Tibial nerve (tissue), 4 donors: ENCODE data around the gene PRKCE. TPM values are rescaled to one million over a fixed set of nuclear protein-coding genes. Genes with fewer than 3 reads are reported as not detected.

ENCODE experiments used
- DNase-seq, 2 donors: peaks; one replicate each; pipeline ENCODE4 v3.0.0-alpha.2; 2019; ENCODE audit warnings: low spot score in 2 of 2
- H3K27ac ChIP-seq, 4 donors: fragments of 200-600 bp; sonication (generic) in 3 of 4; one replicate each; pipeline ENCODE4 v1.5.1; 2017 to 2019; ENCODE audit warnings: mild to moderate bottlenecking in 1 of 4
- H3K27me3 ChIP-seq, 2 donors: fragments of 200-600 bp; sonication (generic) in 1 of 2; one replicate each; pipeline versions ENCODE4 v1.5.1 to v1.6.0; 2017 to 2019
- H3K36me3 ChIP-seq, 3 donors: fragments of 200-600 bp; sonication (generic); one replicate each; pipeline ENCODE4 v1.5.1; 2018 to 2019
- H3K4me1 ChIP-seq, 4 donors: fragments of 200-600 bp; sonication (generic) in 3 of 4; one replicate each; pipeline ENCODE4 v1.5.1; 2017 to 2019
- H3K4me3 ChIP-seq, 4 donors: fragments of 200-600 bp; sonication (generic) in 3 of 4; one replicate each; pipeline ENCODE4 v1.5.1; 2017 to 2019; ENCODE audit warnings: mild to moderate bottlenecking in 1 of 4, moderate library complexity in 1 of 4
- H3K9me3 ChIP-seq, 4 donors: fragments of 200-600 bp; sonication (generic) in 3 of 4; one replicate each; pipeline ENCODE4 v1.5.1; 2017 to 2019
- EP300 ChIP-seq, 2 donors: sonication (generic); formaldehyde crosslinking; IDR thresholded peaks; one replicate each; pipeline ENCODE4 v1.6.1; 2017; ENCODE audit warnings: antibody characterized with exemption in 2 of 2, mild to moderate bottlenecking in 1 of 2
- POLR2A ChIP-seq, 2 donors: fragments of 450-650 bp; IDR thresholded peaks; one replicate each; pipeline ENCODE4 v1.6.1; 2017; ENCODE audit warnings: antibody characterized with exemption in 2 of 2, mild to moderate bottlenecking in 2 of 2, moderate library complexity in 2 of 2
- WGBS, 2 donors: methylation state at CpG; one replicate each; pipeline ENCODE4 v1.1.5; 2018; 5-methylcytosine and 5-hydroxymethylcytosine counted together
- total RNA-seq, 4 donors: library from RNA; depleted of rRNA; stranded (reverse); fragments of >200 nt; gene quantifications; one replicate each; pipeline ENCODE4 v1.1.0, GENCODE V29; 2016
- TF ChIP-seq, protein P1 (sequence below), 5 experiments: fragments of 200-600 bp in 3 of 5; fragments of 450-650 bp in 2 of 5; sonication (generic) in 3 of 5; IDR thresholded peaks; one replicate each; pipeline ENCODE4 v1.5.1; 2016 to 2019; ENCODE audit warnings: antibody characterized with exemption in 5 of 5, mild to moderate bottlenecking in 3 of 5, moderate library complexity in 2 of 5

PRKCE gene
- total RNA-seq, 4 donors from 2014 or later, result 14.4 to 22.4 (median 17.9) TPM

DNA sequence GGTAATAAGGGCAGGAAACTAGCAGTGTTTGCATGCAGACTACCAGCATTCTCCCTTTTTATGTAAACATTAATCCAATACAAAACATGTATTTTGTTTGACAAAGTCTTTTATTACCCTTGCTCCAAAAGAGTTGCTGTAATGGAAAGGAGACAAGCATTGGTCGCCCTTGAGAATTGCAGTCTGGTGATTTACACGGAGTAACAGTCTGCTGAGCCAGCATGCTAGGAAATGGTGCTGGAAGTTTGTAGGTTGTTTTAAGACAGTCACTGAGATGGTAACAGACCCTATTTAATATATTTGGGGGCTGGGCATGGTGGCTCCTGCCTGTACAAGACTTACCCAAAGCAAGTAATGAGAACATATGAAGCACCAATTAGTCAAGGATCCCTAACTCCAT, 2.8 kb upstream of the PRKCE start:
- TF ChIP-seq EP300 (IDR thresholded peaks at IDR 0.05), result no peak
- no peaks in the 10 kb centered on the region for H3K27me3 ChIP-seq
- H3K4me3 ChIP-seq, result no peak overlapping the region
- peaks cover 0 to 38% (median 10%) of the 10 kb centered on the region in 4 donors for H3K4me1 ChIP-seq
- H3K36me3 ChIP-seq, result no peaks in the 10 kb centered on the region
- no peak overlapping the region for H3K27ac ChIP-seq
- WGBS, 2 donors, result 78 to 79% methylated on average over 2 of the region's 2 CpGs
- no peak for DNase-seq
- no peaks in the 10 kb centered on the region for H3K9me3 ChIP-seq

DNA sequence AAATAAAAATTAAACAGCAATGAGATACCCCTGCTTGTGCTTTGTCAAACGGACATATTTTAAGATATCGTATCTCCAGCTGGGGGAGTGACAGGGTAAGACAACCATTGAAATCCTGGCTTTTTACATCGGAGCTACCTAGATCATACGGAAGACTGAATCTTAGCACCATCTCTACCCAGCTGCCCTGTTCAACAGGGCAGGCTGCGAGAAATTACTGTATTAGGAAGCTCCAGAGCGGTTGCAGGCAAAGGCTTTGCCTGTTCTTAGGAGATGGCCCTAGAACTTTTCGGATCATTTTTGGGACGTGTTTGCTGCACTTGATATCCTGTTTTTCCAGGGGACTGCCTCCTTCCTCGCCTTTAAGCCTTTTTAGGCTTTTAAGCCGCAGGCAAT, 2.0 kb upstream of the PRKCE start:
- no peaks in the 10 kb centered on the region for H3K9me3 ChIP-seq
- no peaks in the 10 kb centered on the region for H3K36me3 ChIP-seq
- H3K27me3 ChIP-seq, result no peaks in the 10 kb centered on the region
- peak overlapping the region; percentile 95 to 99 (median 98) for H3K27ac ChIP-seq
- H3K4me1 ChIP-seq, result peaks cover 0 to 40% (median 7%) of the 10 kb centered on the region in 4 donors
- TF ChIP-seq EP300 (IDR thresholded peaks at IDR 0.05) (no peak), POLR2A (IDR thresholded peaks at IDR 0.05) (no peak)
- TF ChIP-seq, protein P1, sequence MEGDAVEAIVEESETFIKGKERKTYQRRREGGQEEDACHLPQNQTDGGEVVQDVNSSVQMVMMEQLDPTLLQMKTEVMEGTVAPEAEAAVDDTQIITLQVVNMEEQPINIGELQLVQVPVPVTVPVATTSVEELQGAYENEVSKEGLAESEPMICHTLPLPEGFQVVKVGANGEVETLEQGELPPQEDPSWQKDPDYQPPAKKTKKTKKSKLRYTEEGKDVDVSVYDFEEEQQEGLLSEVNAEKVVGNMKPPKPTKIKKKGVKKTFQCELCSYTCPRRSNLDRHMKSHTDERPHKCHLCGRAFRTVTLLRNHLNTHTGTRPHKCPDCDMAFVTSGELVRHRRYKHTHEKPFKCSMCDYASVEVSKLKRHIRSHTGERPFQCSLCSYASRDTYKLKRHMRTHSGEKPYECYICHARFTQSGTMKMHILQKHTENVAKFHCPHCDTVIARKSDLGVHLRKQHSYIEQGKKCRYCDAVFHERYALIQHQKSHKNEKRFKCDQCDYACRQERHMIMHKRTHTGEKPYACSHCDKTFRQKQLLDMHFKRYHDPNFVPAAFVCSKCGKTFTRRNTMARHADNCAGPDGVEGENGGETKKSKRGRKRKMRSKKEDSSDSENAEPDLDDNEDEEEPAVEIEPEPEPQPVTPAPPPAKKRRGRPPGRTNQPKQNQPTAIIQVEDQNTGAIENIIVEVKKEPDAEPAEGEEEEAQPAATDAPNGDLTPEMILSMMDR (IDR thresholded peaks at IDR 0.05), result no peak
- DNase-seq, result no peak
- 16 to 17% methylated on average over 10 of the region's 10 CpGs for WGBS, 2 donors
- H3K4me3 ChIP-seq, result peak overlapping the region; percentile 71 to 89 (median 86)

DNA sequence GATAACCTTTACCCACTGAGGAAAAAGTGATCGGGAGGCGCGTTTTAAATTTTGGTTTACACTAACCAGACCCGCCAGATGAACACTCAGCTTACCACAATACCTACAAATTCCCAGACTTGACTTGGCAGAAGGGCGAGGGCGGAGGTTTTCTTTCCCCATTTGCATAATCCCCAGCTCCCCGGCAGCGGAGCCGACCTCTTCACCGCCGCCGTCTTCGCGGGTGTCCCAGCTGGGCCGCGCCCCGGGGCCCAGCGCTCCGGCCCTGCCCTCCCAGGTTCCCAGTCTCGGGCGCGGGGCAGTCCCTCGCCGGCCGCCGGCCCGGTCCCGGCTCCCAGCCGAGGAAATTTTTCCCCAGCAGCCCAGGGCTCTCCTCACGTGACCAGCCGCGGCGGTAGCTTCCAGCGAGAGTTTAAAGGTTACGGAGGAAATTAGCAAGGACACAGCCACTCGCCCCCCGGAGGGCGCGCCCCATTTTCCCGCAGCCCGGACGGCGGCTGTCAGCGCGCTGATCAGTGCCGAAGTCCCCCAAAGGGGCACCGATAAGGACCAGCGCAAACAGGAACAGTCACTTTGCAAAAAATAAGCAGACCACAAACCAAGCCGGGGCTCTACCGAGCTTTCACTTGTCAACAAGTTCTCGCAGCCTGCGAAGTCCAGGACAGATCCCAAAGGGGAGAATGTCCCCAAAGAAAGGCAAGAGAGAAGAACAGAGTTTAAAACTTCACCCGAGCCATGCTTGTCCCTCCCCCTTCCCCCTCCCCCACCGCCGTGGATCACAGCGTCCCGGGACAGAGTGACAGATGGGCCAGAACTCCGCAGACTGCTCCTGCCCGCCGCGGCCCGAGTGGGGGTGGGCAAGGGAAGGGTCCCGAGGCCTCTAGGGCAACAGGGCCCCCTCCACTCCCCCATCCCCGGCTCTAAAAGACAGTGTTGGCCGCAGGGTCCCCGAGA, 1.3 kb upstream of the PRKCE start:
- peak; percentile 76 to 84 for DNase-seq

DNA sequence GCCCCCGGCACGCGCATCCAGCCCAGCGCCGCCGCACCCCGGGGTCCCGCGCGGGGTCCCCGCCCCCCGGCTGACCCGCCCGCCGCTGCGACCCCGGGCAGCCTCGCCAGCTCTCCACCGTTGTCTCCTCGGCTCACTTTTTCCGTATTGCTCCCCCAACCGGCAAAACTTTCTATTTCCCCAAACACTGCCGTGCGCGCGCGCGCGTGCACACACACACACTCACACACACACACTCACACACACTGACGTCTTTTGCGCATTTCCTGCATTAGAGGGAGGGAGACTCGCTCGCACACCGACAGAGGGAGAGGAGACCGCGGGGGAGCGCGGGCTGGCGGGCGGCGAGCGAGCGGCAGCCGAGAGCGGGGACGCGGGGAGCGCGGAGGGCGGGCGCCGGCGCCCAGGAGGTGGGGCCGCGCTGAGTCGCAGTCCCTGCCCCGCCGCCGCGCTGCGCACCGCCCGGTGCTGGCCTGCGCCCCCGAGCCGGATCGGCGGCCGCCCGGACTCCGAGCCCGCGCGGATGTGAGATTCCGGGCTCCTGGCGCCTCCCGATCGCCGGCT, 542 bp upstream of the PRKCE start:
- Histone ChIP-seq H3K4me3 (peak overlapping the region; percentile 71 to 89 (median 86)), H3K9me3 (no peaks in the 10 kb centered on the region), H3K4me1 (peaks cover 0 to 45% (median 7%) of the 10 kb centered on the region in 4 donors), H3K36me3 (no peaks in the 10 kb centered on the region), H3K27ac (peak overlapping the region; percentile 95 to 99 (median 98)), H3K27me3 (no peaks in the 10 kb centered on the region)
- TF ChIP-seq POLR2A (IDR thresholded peaks at IDR 0.05) (peak; percentile 95 to 97), EP300 (IDR thresholded peaks at IDR 0.05) (peak; percentile 69 to 99)
- TF ChIP-seq, protein P1 (IDR thresholded peaks at IDR 0.05), result peak; percentile 43 to 89 (median 60)
- 0 to 1% methylated on average over 31 to 47 of the region's 79 CpGs for WGBS, 2 donors
- peak; percentile 97 to 100 for DNase-seq

More for the DNA sequence above, 1.3 kb upstream of the PRKCE start:
- Histone ChIP-seq H3K4me3 (peak overlapping the region; percentile 71 to 89 (median 86)), H3K36me3 (no peaks in the 10 kb centered on the region), H3K9me3 (no peaks in the 10 kb centered on the region), H3K27me3 (no peaks in the 10 kb centered on the region), H3K4me1 (peaks cover 0 to 45% (median 7%) of the 10 kb centered on the region in 4 donors), H3K27ac (peak overlapping the region; percentile 95 to 99 (median 98))
- no peak for TF ChIP-seq POLR2A (IDR thresholded peaks at IDR 0.05)
- peak in 1 of 2 donors; percentile 67 for TF ChIP-seq EP300 (IDR thresholded peaks at IDR 0.05)
- WGBS, 2 donors, result 0% methylated on average over 48 to 62 of the region's 66 CpGs

DNA sequence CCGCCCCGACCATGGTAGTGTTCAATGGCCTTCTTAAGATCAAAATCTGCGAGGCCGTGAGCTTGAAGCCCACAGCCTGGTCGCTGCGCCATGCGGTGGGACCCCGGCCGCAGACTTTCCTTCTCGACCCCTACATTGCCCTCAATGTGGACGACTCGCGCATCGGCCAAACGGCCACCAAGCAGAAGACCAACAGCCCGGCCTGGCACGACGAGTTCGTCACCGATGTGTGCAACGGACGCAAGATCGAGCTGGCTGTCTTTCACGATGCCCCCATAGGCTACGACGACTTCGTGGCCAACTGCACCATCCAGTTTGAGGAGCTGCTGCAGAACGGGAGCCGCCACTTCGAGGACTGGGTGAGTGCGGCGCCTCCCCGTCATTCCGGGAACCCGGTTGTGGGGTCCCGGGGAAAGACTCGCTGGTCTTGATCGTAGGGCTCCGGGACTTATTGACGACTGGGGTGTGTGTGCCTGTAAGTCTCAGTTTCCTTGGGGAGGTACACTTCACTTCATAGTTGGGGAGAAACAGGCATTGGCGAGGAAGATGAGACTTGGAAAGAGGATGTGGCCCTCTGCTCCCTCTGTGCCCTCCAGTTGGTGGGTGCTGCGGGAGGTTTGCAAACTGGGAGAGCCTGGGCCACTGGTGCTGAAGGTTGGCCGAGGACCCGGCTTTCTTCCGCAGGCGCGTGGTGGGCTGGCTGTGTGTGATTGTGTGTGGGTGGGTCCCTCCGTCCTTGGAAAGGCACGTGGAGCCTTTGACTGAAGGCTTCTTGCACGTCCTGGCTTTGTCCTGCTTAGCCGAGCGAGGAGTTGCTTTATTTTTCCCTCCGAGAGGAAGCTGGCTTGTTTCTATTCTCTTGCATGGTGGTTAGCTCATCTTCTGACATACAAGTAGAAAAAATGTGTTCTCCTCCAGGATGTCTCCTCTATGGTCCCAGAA, 886 bp downstream of the PRKCE start:
- TF ChIP-seq POLR2A (IDR thresholded peaks at IDR 0.05) (no peak), EP300 (IDR thresholded peaks at IDR 0.05) (peak in 1 of 2 donors; percentile 40)
- TF ChIP-seq, protein P1 (IDR thresholded peaks at IDR 0.05), result no peak
- H3K27me3 ChIP-seq, result no peaks in the 10 kb centered on the region
- DNase-seq, result peak; percentile 18 to 36
- 1 to 2% methylated on average over 33 to 48 of the region's 53 CpGs for WGBS, 2 donors
- H3K4me1 ChIP-seq, result peaks cover 0 to 45% (median 7%) of the 10 kb centered on the region in 4 donors
- H3K36me3 ChIP-seq, result no peaks in the 10 kb centered on the region
- peak overlapping the region; percentile 95 to 99 (median 98) for H3K27ac ChIP-seq
- H3K9me3 ChIP-seq, result no peaks in the 10 kb centered on the region
- peak overlapping the region; percentile 71 to 88 (median 82) for H3K4me3 ChIP-seq
